GM20000 (cell line): ENCODE measurements around the gene CRHR1.
"Not testable (repeated sequence)": the region's sequence is repeated elsewhere in the genome, so short reads cannot be mapped to it uniquely, and the experiment has no call there.

Source experiments
- DNase-seq: peaks from one replicate; pipeline ENCODE4 v3.0.0; 2012; ENCODE audit warnings: low spot score
- CTCF ChIP-seq: IDR thresholded peaks from 2 replicates; pipeline ENCODE4 v1.5.1; 2012; ENCODE audit warnings: mild to moderate bottlenecking, control low read depth; ENCODE audit errors: extremely low read depth, missing control alignments

Gene CRHR1

GRCh38 chr17:45861165-45861564 lies 77.0 kb downstream of the CRHR1 start:
- no peak for TF ChIP-seq CTCF
- DNase-seq: no peak

DNA sequence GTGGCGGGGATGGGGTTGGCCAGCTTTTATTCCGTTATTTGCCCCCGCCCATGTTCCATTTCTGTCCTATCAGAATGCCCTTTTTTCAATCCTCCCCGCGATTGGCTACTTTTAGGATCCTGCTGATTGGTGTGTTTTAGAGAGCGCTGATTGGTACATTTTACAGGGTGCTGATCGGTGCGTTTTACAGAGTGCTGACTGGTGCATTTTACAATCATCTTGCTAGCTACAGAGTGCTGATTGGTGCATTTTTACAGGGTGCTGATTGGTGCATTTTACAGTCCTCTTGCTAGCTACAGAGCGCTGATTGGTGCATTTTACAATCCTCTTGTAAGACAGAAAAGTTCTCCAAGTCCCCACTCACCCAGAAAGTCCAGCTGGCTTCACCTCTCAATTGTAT lies 78.0 kb downstream of the CRHR1 start:
- not testable (repeated sequence) for DNase-seq

DNA sequence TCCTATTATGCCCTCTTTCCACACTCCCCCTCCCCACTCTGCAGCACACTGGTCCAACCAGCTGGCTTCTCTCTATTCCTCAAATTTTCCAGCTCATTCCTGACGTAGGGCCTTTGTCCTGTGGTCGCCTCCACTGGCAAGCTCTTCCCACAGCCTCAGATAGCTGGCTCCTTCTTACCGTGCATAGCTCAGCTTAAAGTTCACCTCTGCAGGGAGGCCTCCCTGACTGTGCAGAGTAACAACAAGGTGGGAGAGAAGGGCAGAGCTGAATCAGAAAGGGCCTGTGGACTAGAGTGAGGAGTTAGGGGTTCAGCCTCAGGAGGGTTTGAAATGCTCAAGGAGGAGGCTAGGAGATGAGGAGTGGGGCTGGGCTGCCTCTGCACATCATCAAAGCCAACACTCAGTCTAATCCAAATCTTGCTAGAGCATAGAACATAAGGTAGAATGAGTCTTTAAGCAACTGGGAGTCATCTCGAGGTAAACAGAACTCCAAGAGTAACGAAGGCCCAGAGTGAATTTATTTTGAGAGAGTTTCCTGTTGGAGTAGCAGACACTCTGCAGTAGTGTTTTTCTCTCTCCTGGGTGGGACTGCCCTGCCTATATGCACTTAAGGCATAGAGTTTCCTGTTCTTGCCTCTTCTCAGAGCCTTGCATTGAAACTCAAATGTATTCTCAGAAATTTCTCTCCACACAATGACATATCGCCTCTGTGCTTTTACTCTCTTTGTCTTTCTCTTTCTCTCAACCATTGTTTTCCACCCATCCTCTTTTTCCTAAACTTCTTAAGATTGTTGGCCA lies 79.9 kb downstream of the CRHR1 start:
- no peak for DNase-seq

DNA sequence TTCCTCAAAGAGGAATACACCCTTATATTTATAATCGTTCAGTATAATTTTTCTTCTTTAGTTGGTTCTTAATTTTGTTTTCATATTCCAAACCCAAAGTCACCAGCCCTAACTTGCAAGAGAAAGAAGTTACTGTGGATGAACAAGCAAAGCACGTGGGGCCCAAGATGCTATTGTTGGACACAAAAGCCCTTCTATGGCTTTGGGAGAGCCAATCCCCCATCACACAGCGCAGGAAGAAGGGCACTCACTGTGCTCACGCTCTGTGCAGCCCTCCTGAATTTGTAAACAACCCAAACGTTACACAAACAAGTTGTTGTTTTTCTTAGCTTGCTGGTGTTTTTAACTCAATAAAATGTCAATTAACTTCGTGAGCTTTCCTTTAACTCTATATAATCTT lies 83.1 kb downstream of the CRHR1 start:
- TF ChIP-seq CTCF: no peak

More for the DNA sequence above, 79.9 kb downstream of the CRHR1 start:
- no peak for TF ChIP-seq CTCF

GRCh38 chr17:45867702-45868101 lies 83.6 kb downstream of the CRHR1 start:
- TF ChIP-seq CTCF: no peak
- no peak for DNase-seq

More for the DNA sequence above, 83.1 kb downstream of the CRHR1 start:
- DNase-seq: no peak

GRCh38 chr17:45868276-45868675 lies 84.2 kb downstream of the CRHR1 start:
- DNase-seq: no peak
- TF ChIP-seq CTCF: no peak

DNA sequence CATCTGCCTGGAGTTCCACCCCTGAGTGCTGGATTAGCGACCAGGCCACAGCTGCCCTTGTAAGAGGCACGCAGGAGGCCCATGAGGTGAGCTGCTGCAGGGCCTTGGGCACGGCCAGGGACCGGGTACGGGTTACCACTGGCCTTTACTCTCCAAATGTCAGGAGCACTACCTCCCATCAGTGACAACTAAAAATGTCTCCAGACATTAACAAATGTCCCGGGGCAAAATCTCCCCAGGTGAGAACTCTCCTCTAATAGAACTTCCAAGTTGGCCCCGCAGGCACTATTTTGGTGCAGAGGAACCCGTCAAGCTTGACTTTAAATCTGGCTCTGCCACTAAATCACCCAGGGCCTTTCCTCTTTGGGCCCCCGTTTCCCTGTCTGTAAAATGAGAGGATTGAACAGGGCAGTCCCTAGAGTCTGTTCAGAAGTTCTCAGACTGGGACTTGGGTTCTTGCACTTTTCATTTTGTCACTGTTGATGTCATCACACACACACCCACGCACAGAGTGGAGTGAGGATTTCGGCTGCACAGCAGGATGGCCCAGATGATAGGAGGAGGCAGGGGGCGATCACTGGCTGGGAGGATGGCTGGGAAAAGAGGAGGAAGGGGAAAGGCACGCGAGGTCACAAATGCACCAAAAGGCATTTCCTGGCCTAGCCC lies 85.7 kb downstream of the CRHR1 start:
- no peak for TF ChIP-seq CTCF
- no peak for DNase-seq
